ENCODE data around the gene TMEM127.

GRCh38 chr2:96274355-96275056 lies 8.7 kb upstream of the TMEM127 start:
- no peak for TF ChIP-seq EZH2phosphoT487 (IDR thresholded peaks at IDR 0.05; ENCODE audit: low read depth, severe bottlenecking, unreplicated experiment)
- TF ChIP-seq EZH2 (IDR thresholded peaks at IDR 0.05; ENCODE audit: borderline replicate concordance) = no peak

Data from hepatocyte (in vitro differentiated cells).